Forelimb muscle (tissue), 1 donor: Measurements from ENCODE around the gene MIGA1. TPM values are rescaled to one million over a fixed set of nuclear protein-coding genes. Genes with fewer than 3 reads are reported as not detected.
"Not testable (repeated sequence)": the region's sequence is repeated elsewhere in the genome, so short reads cannot be mapped to it uniquely, and the experiment has no call there.

Source experiments
- DNase-seq: peaks from one replicate; pipeline ENCODE4 v3.0.0-alpha.2; 2013; ENCODE audit warnings: low read depth
- polyA plus RNA-seq: library from polyadenylated mRNA; unstranded; fragments of 120-200 nt; gene quantifications from one replicate; pipeline ENCODE4 v1.2.1, GENCODE V29; 2013; ENCODE audit not compliant: insufficient read length

MIGA1 gene
- polyA plus RNA-seq, 1 donor, result 9.0 TPM

DNA sequence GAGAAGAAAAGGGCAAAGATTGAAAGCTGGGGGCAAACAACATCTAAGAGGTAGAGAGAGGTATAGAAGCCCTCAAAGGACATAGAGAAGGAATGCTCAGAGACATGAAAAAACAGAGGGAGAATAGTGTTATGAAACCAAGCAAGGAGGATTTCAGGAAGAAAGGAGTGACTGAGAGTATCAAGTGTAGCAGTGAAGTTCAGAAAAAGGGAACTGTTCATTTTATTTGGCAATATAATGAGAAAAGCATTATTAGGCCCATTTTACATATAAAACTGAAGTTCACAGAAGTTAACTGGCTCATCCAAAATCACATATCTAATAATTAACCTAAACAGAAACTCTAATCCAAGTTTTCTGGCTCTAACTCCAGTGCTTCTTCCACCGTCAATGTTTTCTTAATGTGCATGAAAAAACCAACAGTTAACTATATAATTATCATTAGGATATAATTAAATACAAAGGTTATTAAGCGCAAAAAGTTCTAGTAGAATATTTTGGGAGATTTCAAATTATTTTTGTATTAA, 126.6 kb downstream of the MIGA1 start:
- DNase-seq, result no peak

DNA sequence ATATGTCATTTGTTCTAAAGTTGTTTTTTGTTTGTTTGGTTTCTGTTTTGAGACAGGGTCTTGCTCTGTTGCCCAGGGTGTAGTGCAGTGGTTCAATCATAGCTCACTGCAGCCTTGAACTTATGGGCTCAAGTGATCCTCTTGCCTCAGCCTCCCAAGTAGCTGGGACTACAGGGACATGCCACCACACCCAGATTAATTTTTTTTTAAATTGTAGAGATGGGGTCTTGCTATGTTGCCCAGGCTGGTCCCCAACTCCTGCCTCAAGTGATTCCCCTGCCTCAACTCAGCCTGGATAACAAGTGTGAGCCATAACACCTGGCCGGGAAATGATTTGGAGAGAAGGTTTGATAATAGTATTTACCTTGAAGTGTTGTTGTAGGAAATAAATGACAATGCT, 127.2 kb downstream of the MIGA1 start:
- DNase-seq, result no peak

DNA sequence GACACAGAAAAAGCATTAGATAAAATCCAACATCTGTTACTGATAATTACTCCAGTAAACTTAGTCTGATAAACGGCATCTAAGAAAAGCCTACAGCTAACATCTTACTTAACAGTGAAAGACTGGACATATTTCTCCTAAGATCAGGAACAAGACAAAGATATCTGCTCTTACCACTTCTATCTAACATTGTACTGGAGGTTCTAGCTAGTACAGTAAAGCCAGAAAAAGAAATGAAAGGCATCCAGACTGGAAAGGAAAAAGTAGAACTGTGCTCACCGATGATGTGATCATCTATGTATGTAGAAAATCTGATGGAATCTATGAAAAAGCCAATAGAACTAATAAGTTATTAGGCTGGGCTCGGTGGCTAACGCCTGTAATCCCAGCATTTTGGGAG, 130.7 kb downstream of the MIGA1 start:
- no peak for DNase-seq

DNA sequence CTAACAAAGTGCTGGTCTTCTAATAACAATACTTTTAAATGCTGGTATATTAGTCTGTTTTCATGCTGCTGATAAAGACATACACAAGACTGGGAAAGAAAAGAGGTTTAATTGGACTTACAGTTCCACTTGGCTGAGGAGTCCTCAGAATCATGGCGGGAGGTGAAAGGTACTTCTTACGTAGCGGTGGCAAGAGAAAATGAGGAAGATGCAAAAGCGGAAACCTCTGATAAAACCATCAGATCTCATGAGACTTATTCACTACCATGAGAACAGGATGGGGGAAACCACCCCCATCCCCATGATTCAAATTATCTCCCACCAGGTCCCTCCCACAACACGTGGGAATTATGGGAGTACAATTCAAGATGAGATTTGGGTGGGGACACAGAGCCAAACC, 139.5 kb downstream of the MIGA1 start:
- not testable (repeated sequence) for DNase-seq

DNA sequence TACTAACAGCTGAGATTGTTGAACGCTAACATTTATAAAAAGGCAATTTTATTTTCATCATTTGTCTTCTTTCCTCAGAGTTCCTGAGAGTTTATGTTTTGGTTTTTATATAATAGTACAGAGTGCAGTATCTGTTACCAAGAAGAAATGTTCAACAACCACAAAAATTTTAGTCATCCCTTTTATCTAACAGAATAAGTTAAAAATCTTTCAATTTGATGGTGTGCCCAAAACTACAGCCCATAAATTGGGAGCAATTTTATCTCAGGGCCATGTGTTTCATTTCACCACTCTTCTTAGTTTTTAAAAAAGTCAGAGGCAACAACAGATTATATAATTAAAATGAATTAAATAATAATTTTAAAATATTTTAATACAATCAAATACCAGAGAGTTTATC, 146.1 kb downstream of the MIGA1 start:
- DNase-seq, result no peak

DNA sequence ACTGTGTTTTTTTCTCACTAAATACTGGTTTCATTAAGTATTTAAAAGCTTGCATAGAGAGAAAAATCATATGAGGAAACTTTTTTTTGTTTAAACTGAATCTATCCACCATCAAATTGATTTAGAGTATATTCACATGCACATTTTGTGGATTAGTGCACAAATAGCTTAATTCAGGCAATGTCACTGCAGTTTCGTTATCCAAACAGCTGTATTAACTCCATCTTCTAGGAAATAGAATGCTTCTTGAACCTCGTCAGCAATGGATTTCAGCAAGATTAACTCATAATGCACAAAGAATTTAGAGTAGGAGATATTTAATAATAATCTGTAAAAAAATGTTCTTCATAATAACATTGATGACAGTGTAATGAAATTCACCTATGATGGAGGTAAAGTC, 146.5 kb downstream of the MIGA1 start:
- no peak for DNase-seq

DNA sequence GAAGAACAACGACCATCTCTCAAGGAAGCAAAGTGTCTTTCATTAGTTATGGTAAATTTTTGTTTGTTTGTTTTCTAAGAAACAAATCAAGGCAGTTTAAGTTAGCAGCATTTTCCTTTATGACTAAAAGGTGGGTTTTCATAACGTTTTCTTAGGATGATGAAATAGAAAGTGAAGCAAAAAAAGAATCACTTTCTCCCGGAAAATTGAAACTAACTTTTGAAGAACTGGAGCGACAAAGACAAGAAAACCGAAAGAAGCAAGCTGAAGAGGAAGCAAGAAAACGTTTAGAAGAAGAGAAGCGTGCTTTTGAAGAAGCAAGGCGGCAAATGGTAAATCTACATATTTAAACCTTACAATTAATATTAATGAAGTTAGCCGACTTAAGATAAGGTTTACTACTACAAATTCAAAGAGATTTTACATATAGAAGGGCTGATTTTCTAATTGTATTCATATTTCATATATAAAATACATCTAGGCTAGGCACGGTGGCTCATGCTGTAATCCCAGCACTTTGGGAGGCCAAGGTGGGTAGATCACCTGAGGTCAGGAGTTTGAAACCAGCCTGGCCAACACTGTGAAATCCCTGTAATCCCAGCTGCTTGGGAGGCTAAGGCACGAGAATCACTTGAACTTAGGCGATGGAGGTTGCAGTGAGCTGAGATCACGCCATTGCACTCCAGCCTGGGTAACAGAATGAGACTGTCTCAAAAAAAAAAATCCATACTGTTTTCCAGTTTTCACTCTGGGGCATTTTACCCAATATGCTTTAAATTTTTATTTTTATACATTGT, 147.3 kb downstream of the MIGA1 start:
- no peak for DNase-seq

DNA sequence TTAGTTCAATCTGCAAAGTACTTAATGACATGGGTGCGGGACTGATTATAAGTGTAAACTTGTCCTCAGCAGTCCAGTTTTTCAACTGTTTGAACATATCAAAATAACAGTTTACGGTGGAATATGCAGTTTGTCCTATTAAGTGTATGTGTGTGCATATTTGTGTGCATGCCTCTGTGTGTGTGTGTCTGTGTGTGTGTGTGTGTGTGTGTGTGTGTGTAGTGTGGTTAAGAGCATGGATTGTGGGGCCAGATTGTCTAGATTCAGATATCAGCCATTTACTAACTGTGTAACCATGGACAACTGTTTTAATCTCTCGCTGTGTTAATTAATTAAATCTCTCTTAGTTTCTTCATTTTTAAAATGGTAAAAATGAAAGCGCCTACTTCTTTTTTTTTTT, 148.0 kb downstream of the MIGA1 start:
- no peak for DNase-seq

Other genes starting within 250 kb of the MIGA1 start
- 31.7 TPM for gene ZZZ3, start 97.0 kb upstream of the MIGA1 start, polyA plus RNA-seq
- gene USP33, start 19.8 kb upstream of the MIGA1 start, polyA plus RNA-seq, result 35.9 TPM
- 288 TPM for gene NEXN, start 109.0 kb downstream of the MIGA1 start, polyA plus RNA-seq
- 174 TPM for gene FUBP1, start 199.4 kb downstream of the MIGA1 start, polyA plus RNA-seq
- 87.0 TPM for gene DNAJB4, start 225.3 kb downstream of the MIGA1 start, polyA plus RNA-seq